KMS-11 (cell line): Measurements from ENCODE around the gene GREB1L.

Experiments used
- H2AFZ ChIP-seq: fragments of 200-600 bp; sonication (generic); 2 replicates; pipeline ENCODE4 v1.6.1; 2016; ENCODE audit warnings: antibody characterized with exemption, mixed run types, low read depth
- H3K27ac ChIP-seq: fragments of 200-600 bp; sonication (generic); 2 replicates; pipeline ENCODE4 v1.6.1; 2016; ENCODE audit warnings: mild to moderate bottlenecking, mixed run types
- H3K27me3 ChIP-seq: fragments of 200-600 bp; sonication (generic); 2 replicates; pipeline ENCODE4 v1.6.1; 2017; ENCODE audit warnings: mild to moderate bottlenecking, low read depth, mixed run types, moderate library complexity; ENCODE audit not compliant: insufficient read depth
- H3K36me3 ChIP-seq: fragments of 200-600 bp; sonication (generic); 2 replicates; pipeline ENCODE4 v1.6.1; 2017; ENCODE audit warnings: mild to moderate bottlenecking, mixed run types; ENCODE audit not compliant: insufficient read depth
- H3K4me1 ChIP-seq: fragments of 200-600 bp; sonication (generic); 2 replicates; pipeline ENCODE4 v1.6.1; 2016; ENCODE audit warnings: mild to moderate bottlenecking, low read depth, mixed run types; ENCODE audit not compliant: poor library complexity, severe bottlenecking
- H3K4me2 ChIP-seq: fragments of 200-600 bp; sonication (generic); 2 replicates; pipeline ENCODE4 v1.7.0; 2016; ENCODE audit warnings: mild to moderate bottlenecking, mixed run types
- H3K4me3 ChIP-seq: fragments of 200-600 bp; sonication (generic); IDR thresholded peaks from 2 replicates; pipeline ENCODE4 v1.6.1; 2017; ENCODE audit warnings: low read depth, low read length, mixed read lengths; ENCODE audit not compliant: insufficient read depth
- H3K79me2 ChIP-seq: fragments of 200-600 bp; sonication (generic); 2 replicates; pipeline ENCODE4 v1.6.1; 2016; ENCODE audit warnings: low read depth, mixed run types; ENCODE audit not compliant: insufficient read depth
- H3K9ac ChIP-seq: fragments of 200-600 bp; sonication (generic); 2 replicates; pipeline ENCODE4 v1.6.1; 2016; ENCODE audit warnings: mild to moderate bottlenecking, mixed run types
- H4K20me1 ChIP-seq: fragments of 200-600 bp; sonication (generic); 2 replicates; pipeline ENCODE4 v1.6.1; 2016; ENCODE audit warnings: mild to moderate bottlenecking, mixed run types; ENCODE audit not compliant: insufficient read depth
- CTCF ChIP-seq: fragments of 200-600 bp; sonication (generic); conservative IDR thresholded peaks from 2 replicates; pipeline ENCODE4 v1.6.1; 2017; ENCODE audit warnings: low read depth, mild to moderate bottlenecking, antibody characterized with exemption, low read length, moderate library complexity, mixed read lengths

The GREB1L gene

GRCh38 chr18:21458310-21458709, 216.3 kb downstream of the GREB1L start:
- no peaks in the 10 kb centered on the region for H3K27me3 ChIP-seq
- TF ChIP-seq CTCF: no peak
- H3K9ac ChIP-seq: no peak overlapping the region
- H4K20me1 ChIP-seq: no peaks in the 10 kb centered on the region
- no peaks in the 10 kb centered on the region for H3K79me2 ChIP-seq
- H3K27ac ChIP-seq: no peak overlapping the region
- H2AFZ ChIP-seq: no peak overlapping the region
- no peaks in the 10 kb centered on the region for H3K4me1 ChIP-seq
- H3K4me2 ChIP-seq: no peak overlapping the region
- no peaks in the 10 kb centered on the region for H3K36me3 ChIP-seq
- H3K4me3 ChIP-seq: no peak overlapping the region

- Histone ChIP-seq H3K27me3 (no peaks in the 10 kb centered on the region), H3K36me3 (no peaks in the 10 kb centered on the region), H2AFZ (no peak overlapping the region), H3K79me2 (no peaks in the 10 kb centered on the region), H3K27ac (no peak overlapping the region), H4K20me1 (no peaks in the 10 kb centered on the region), H3K4me1 (no peaks in the 10 kb centered on the region), H3K4me2 (no peak overlapping the region), H3K9ac (no peak overlapping the region), H3K4me3 (no peak overlapping the region)
- TF ChIP-seq CTCF: no peak
Observed at GRCh38 chr18:21458788-21459187, 216.8 kb downstream of the GREB1L start.

- Histone ChIP-seq H3K9ac (no peak overlapping the region), H3K4me3 (no peak overlapping the region), H2AFZ (no peak overlapping the region), H3K36me3 (no peaks in the 10 kb centered on the region), H3K79me2 (no peaks in the 10 kb centered on the region), H3K4me1 (no peaks in the 10 kb centered on the region), H3K27me3 (no peaks in the 10 kb centered on the region), H3K4me2 (no peak overlapping the region), H3K27ac (no peak overlapping the region), H4K20me1 (no peaks in the 10 kb centered on the region)
- no peak for TF ChIP-seq CTCF
Observed at GRCh38 chr18:21459706-21460286, 217.8 kb downstream of the GREB1L start.

- Histone ChIP-seq H3K36me3 (no peaks in the 10 kb centered on the region), H3K4me2 (no peak overlapping the region), H3K27me3 (no peaks in the 10 kb centered on the region), H3K4me3 (no peak overlapping the region), H3K9ac (no peak overlapping the region), H3K79me2 (no peaks in the 10 kb centered on the region), H3K4me1 (no peaks in the 10 kb centered on the region), H3K27ac (no peak overlapping the region), H2AFZ (no peak overlapping the region), H4K20me1 (no peaks in the 10 kb centered on the region)
- no peak for TF ChIP-seq CTCF
Observed at GRCh38 chr18:21461460-21461859, 219.4 kb downstream of the GREB1L start.

GRCh38 chr18:21463718-21464117, 221.7 kb downstream of the GREB1L start:
- no peaks in the 10 kb centered on the region for H4K20me1 ChIP-seq
- H3K4me1 ChIP-seq: no peaks in the 10 kb centered on the region
- no peak for TF ChIP-seq CTCF
- H3K79me2 ChIP-seq: no peaks in the 10 kb centered on the region
- no peak overlapping the region for H3K4me3 ChIP-seq
- H3K9ac ChIP-seq: no peak overlapping the region
- H2AFZ ChIP-seq: no peak overlapping the region
- no peaks in the 10 kb centered on the region for H3K36me3 ChIP-seq
- no peak overlapping the region for H3K4me2 ChIP-seq
- no peaks in the 10 kb centered on the region for H3K27me3 ChIP-seq
- H3K27ac ChIP-seq: no peak overlapping the region
